AG04450 (cell line): Measurements from ENCODE around the gene B3GAT3. TPM values are rescaled to one million over a fixed set of nuclear protein-coding genes. Genes with fewer than 3 reads are reported as not detected.

ENCODE experiments used
- CTCF ChIA-PET: fragments of 300-600, 350-600 bp; formaldehyde crosslinking; extraction: SDS; loops from one replicate; lab custom pipeline; 2022; ENCODE audit warnings: antibody characterized with exemption, inconsistent platforms; lab: Charles Lee
- POLR2A ChIA-PET: fragments of 350-600 bp; formaldehyde crosslinking; extraction: SDS; loops from one replicate; lab custom pipeline; 2021; ENCODE audit warnings: antibody characterized with exemption, inconsistent platforms; lab: Yijun Ruan, JAX
- DNase-seq: peaks from one replicate; pipeline ENCODE4 v3.0.0-alpha.2; 2011; ENCODE audit warnings: low read depth, low spot score
- H3K27ac ChIP-seq: one replicate; pipeline ENCODE4 v1.5.1; 2012; ENCODE audit warnings: low read depth, low read length, control low read depth
- H3K27me3 ChIP-seq: one replicate; pipeline ENCODE4 v1.6.0; 2012; ENCODE audit warnings: low read length; ENCODE audit not compliant: control insufficient read depth, insufficient read depth
- H3K4me3 ChIP-seq: 2 replicates; pipeline ENCODE4 v1.5.1; 2011; ENCODE audit warnings: mild to moderate bottlenecking, low read depth, low read length, control low read depth
- H3K9me3 ChIP-seq: 2 replicates; pipeline ENCODE4 v1.5.1; 2012; ENCODE audit warnings: low read length; ENCODE audit not compliant: control insufficient read depth, insufficient read depth
- CTCF ChIP-seq: IDR thresholded peaks from 2 replicates; pipeline ENCODE4 v1.5.1; 2011; ENCODE audit warnings: low read depth, low read length, control low read depth, inconsistent platforms
- polyA plus RNA-seq: library from polyadenylated mRNA; depleted of rRNA; stranded (reverse); fragments of >200 nt; gene quantifications from 2 replicates; pipeline ENCODE4 v1.2.3, GENCODE V29; 2011

The B3GAT3 gene
- polyA plus RNA-seq, 1 experiment = 14.5 TPM

- POLR2A ChIA-PET = interaction anchor here (1.0 to 1.8 kb wide), 2 partner anchors 26 to 65 kb away, joined by 5 to 10 read pairs; partner anchors contain the start of genes C11orf98, CSKMT and EEF1G
- Histone ChIP-seq H3K9me3 (peaks cover 2% of the 10 kb centered on the region; the same call in 1 of the 2 replicates), H3K4me3 (peak overlapping the region; percentile 80), H3K27me3 (no peaks in the 10 kb centered on the region), H3K27ac (no peak overlapping the region)
- CTCF ChIA-PET = interaction anchor here (1.2 to 2.1 kb wide), 4 partner anchors 8 to 205 kb away, joined by 4 to 10 read pairs (median 4); partner anchors contain the start of gene TUT1
- DNase-seq = no peak
- TF ChIP-seq CTCF = no peak
Observed at GRCh38 chr11:62599901-62600300, 21.9 kb downstream of the B3GAT3 start.

- Histone ChIP-seq H3K4me3 (peak overlapping the region; percentile 80), H3K27ac (no peak overlapping the region), H3K9me3 (peaks cover 2% of the 10 kb centered on the region; the same call in 1 of the 2 replicates), H3K27me3 (no peaks in the 10 kb centered on the region)
- no peak for TF ChIP-seq CTCF
- DNase-seq = peak; percentile 98
- CTCF ChIA-PET = interaction anchor here (1.3 to 1.4 kb wide), 2 partner anchors 13 to 175 kb away, joined by 4 to 5 read pairs; no protein-coding TSS in a partner anchor
- POLR2A ChIA-PET = interaction anchor here (0.8 to 1.8 kb wide), 3 partner anchors 8 to 66 kb away, joined by 3 to 10 read pairs (median 5); partner anchors contain the start of genes C11orf98, CSKMT and EEF1G
Observed at GRCh38 chr11:62599069-62599696, 22.6 kb downstream of the B3GAT3 start.

- H3K4me3 ChIP-seq = no peak overlapping the region
- POLR2A ChIA-PET = interaction anchor here (0.9 kb wide), 1 partner anchor 70 kb away, joined by 6 read pairs; the partner anchor contains the start of genes C11orf98 and CSKMT
- no peak for DNase-seq
- no peaks in the 10 kb centered on the region for H3K27me3 ChIP-seq
- no peaks in the 10 kb centered on the region; the same call in 1 of the 2 replicates for H3K9me3 ChIP-seq
- H3K27ac ChIP-seq = no peak overlapping the region
- no peak for TF ChIP-seq CTCF
- CTCF ChIA-PET = interaction anchor here (2.3 kb wide), 1 partner anchor 201 kb away, joined by 11 read pairs; no protein-coding TSS in a partner anchor
Observed at GRCh38 chr11:62595124-62595523, 26.7 kb downstream of the B3GAT3 start.

- Histone ChIP-seq H3K27ac (no peak overlapping the region), H3K27me3 (no peaks in the 10 kb centered on the region), H3K9me3 (no peaks in the 10 kb centered on the region; the same call in 1 of the 2 replicates), H3K4me3 (no peak overlapping the region)
- ChIA-PET CTCF (interaction anchor here (0.6 to 3.9 kb wide), 8 partner anchors 18 to 199 kb away, joined by 3 to 14 read pairs (median 6); partner anchors contain the start of gene B3GAT3), POLR2A (interaction anchor here (1.2 to 2.6 kb wide), 2 partner anchors 8 to 20 kb away, joined by 3 to 38 read pairs; partner anchors contain the start of genes EEF1G and MTA2)
- TF ChIP-seq CTCF = peak; percentile 68
- peak; percentile 33 for DNase-seq
Observed at GRCh38 chr11:62593434-62594044, 28.2 kb downstream of the B3GAT3 start.
